ENCODE data around the gene GCGR. TPM values are rescaled to one million over a fixed set of nuclear protein-coding genes. Genes with fewer than 3 reads are reported as not detected.

Gene GCGR
- total and polyA plus RNA-seq, 2 of the 13 experiments (the other 11 are each of a cell fraction or from before 2014, with no cell fraction given): 0.04 to 0.13 TPM

DNA sequence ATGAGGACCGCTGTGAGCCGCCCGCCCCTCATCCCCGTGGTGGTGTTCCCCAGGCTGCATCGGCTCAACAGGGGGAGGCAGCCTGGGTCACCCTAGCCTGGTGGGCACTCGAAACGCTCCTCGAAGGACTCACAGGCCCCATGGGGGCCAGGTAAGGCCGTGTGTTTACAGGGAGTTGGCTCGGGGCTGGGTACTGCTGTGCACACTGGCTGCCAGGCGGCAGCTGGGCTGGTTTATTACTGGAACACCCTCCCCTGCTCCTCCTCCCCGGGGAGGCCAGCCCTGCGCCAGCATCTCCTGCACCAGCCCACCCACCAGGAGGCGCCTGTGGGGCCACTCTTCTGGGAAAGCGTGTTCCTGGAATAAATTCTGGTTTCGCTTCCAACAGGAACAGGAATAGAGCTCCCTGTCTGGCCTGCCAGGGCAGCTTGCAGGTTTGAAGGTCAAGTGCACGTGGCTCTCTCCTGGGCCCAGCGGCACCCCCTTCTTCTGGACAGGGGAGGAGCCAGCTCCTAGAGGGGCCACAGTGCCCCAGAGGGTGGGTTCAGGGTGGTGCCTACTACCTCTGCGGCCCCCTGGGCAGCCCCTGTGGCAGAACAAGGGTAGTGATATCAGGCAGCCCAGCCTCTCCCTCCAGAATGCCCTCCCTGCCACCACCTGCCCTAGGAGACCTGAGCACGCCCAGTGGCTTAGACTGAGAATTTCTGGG, 17.8 kb downstream of the GCGR start (continued):
- TF ChIP-seq, protein P1, sequence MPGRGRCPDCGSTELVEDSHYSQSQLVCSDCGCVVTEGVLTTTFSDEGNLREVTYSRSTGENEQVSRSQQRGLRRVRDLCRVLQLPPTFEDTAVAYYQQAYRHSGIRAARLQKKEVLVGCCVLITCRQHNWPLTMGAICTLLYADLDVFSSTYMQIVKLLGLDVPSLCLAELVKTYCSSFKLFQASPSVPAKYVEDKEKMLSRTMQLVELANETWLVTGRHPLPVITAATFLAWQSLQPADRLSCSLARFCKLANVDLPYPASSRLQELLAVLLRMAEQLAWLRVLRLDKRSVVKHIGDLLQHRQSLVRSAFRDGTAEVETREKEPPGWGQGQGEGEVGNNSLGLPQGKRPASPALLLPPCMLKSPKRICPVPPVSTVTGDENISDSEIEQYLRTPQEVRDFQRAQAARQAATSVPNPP (CRISPR knock-in tag; IDR thresholded peaks at IDR 0.05): no peak
- TF ChIP-seq PPARG (CRISPR knock-in tag; conservative IDR thresholded peaks at IDR 0.05) (peak; percentile 42; the same call in 1 of the 2 replicates), FOXO1 (CRISPR knock-in tag; IDR thresholded peaks at IDR 0.05) (no peak; the same call in 1 of the 2 replicates), PHB2 (IDR thresholded peaks at IDR 0.05; ENCODE audit: partially characterized antibody) (no peak), YY1 (IDR thresholded peaks at IDR 0.05; ENCODE audit: insufficient read depth, insufficient replicate concordance, low read depth, low read length) (no peak), ADNP (CRISPR knock-in tag; IDR thresholded peaks at IDR 0.05) (peak; percentile 69; the same call in 1 of the 2 replicates), ELF1 (CRISPR knock-in tag; IDR thresholded peaks at IDR 0.05) (peak; percentile 73), HES4 (CRISPR knock-in tag; IDR thresholded peaks at IDR 0.05; ENCODE audit: borderline replicate concordance) (no peak), HNF4G (IDR thresholded peaks at IDR 0.05; ENCODE audit: borderline replicate concordance, low read depth, low read length) (peak; percentile 18; the same call in 1 of the 2 replicates), HNF4G (CRISPR knock-in tag; IDR thresholded peaks at IDR 0.05; ENCODE audit: borderline replicate concordance, low read depth) (no peak), ZNF12 (CRISPR knock-in tag; IDR thresholded peaks at IDR 0.05) (no peak), ZFX (CRISPR knock-in tag; IDR thresholded peaks at IDR 0.05; ENCODE audit: low read depth) (peak; percentile 50; the same call in 1 of the 2 replicates), ZNF260 (CRISPR knock-in tag; IDR thresholded peaks at IDR 0.05; ENCODE audit: borderline replicate concordance, low read depth) (no peak), FOSL1 (CRISPR knock-in tag; IDR thresholded peaks at IDR 0.05; ENCODE audit: borderline replicate concordance) (no peak), ZFP1 (CRISPR knock-in tag; IDR thresholded peaks at IDR 0.05) (0 out of 2 replicates have a peak, but pooled peaks have one; percentile 51), ZNF841 (CRISPR knock-in tag; IDR thresholded peaks at IDR 0.05; ENCODE audit: borderline replicate concordance) (no peak), NAIF1 (CRISPR knock-in tag; IDR thresholded peaks at IDR 0.05; ENCODE audit: borderline replicate concordance) (no peak), ZFAT (CRISPR knock-in tag; conservative IDR thresholded peaks at IDR 0.05) (no peak), DR1 (CRISPR knock-in tag; IDR thresholded peaks at IDR 0.05) (0 out of 2 replicates have a peak, but pooled peaks have one; percentile 47), CBX2 (IDR thresholded peaks at IDR 0.05; ENCODE audit: low read depth, low read length) (no peak), CBX2 (CRISPR knock-in tag; IDR thresholded peaks at IDR 0.05; ENCODE audit: low read depth) (no peak)
- TF ChIP-seq, protein P2, sequence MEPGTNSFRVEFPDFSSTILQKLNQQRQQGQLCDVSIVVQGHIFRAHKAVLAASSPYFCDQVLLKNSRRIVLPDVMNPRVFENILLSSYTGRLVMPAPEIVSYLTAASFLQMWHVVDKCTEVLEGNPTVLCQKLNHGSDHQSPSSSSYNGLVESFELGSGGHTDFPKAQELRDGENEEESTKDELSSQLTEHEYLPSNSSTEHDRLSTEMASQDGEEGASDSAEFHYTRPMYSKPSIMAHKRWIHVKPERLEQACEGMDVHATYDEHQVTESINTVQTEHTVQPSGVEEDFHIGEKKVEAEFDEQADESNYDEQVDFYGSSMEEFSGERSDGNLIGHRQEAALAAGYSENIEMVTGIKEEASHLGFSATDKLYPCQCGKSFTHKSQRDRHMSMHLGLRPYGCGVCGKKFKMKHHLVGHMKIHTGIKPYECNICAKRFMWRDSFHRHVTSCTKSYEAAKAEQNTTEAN (CRISPR knock-in tag; conservative IDR thresholded peaks at IDR 0.05): peak; percentile 61; the same call in 1 of the 2 replicates
- TF ChIP-seq, protein P3, sequence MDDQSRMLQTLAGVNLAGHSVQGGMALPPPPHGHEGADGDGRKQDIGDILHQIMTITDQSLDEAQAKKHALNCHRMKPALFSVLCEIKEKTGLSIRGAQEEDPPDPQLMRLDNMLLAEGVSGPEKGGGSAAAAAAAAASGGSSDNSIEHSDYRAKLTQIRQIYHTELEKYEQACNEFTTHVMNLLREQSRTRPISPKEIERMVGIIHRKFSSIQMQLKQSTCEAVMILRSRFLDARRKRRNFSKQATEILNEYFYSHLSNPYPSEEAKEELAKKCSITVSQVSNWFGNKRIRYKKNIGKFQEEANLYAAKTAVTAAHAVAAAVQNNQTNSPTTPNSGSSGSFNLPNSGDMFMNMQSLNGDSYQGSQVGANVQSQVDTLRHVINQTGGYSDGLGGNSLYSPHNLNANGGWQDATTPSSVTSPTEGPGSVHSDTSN (CRISPR knock-in tag; IDR thresholded peaks at IDR 0.05; ENCODE audit: borderline replicate concordance): no peak
- TF ChIP-seq, protein P4, sequence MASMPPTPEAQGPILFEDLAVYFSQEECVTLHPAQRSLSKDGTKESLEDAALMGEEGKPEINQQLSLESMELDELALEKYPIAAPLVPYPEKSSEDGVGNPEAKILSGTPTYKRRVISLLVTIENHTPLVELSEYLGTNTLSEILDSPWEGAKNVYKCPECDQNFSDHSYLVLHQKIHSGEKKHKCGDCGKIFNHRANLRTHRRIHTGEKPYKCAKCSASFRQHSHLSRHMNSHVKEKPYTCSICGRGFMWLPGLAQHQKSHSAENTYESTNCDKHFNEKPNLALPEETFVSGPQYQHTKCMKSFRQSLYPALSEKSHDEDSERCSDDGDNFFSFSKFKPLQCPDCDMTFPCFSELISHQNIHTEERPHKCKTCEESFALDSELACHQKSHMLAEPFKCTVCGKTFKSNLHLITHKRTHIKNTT (CRISPR knock-in tag; IDR thresholded peaks at IDR 0.05): no peak
- TF ChIP-seq, protein P5, sequence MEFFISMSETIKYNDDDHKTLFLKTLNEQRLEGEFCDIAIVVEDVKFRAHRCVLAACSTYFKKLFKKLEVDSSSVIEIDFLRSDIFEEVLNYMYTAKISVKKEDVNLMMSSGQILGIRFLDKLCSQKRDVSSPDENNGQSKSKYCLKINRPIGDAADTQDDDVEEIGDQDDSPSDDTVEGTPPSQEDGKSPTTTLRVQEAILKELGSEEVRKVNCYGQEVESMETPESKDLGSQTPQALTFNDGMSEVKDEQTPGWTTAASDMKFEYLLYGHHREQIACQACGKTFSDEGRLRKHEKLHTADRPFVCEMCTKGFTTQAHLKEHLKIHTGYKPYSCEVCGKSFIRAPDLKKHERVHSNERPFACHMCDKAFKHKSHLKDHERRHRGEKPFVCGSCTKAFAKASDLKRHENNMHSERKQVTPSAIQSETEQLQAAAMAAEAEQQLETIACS (CRISPR knock-in tag; IDR thresholded peaks at IDR 0.05): no peak

All from HepG2 (cell line).